HCT116 (cell line): ENCODE data around the gene PLCB1. TPM values are rescaled to one million over a fixed set of nuclear protein-coding genes. Genes with fewer than 3 reads are reported as not detected.

ENCODE experiments used
- ATAC-seq: fragments of 200-7000 bp; cut with Tn5 transposase; 2 replicates; pipeline ENCODE4 v1.9.1; 2020; ENCODE audit warnings: mild to moderate bottlenecking, moderate library complexity
- BruUV-seq: library from RNA; stranded (reverse); fragments of 400-500 nt; replicated peaks from 2 replicates; lab custom pipeline; 2021; lab: Mats Ljungman, UMichigan
- CTCF ChIA-PET: fragments of 300-600 bp; sonication (Branson Sonifier 250); formaldehyde crosslinking; loops from one replicate; lab custom pipeline; 2021; ENCODE audit warnings: antibody characterized with exemption; lab: Charles Lee
- POLR2A ChIA-PET: fragments of 300-600, 350-600 bp; sonication (Branson Sonifier 250); formaldehyde crosslinking; loops from one replicate; lab custom pipeline; 2021; ENCODE audit warnings: antibody characterized with exemption; lab: Charles Lee
- RAD21 ChIA-PET, 2 experiments: fragments of 300-600 bp; sonication (Branson Sonifier 250); formaldehyde crosslinking; loops; one replicate each; lab custom pipeline; 2023; ENCODE audit warnings: low total read pairs in 2 of 2; ENCODE audit not compliant: uncharacterized antibody in 2 of 2, unreplicated experiment in 2 of 2, low non-redundant PET in 1 of 2; lab: Charles Lee
- DNase-seq: peaks from one replicate; pipeline ENCODE4 v3.0.0-alpha.2; 2010; ENCODE audit warnings: low read depth, low spot score
- H2AFZ ChIP-seq: fragments of 200-600 bp; shearing (Covaris generic), sonication (generic); 2 replicates; pipeline ENCODE4 v1.6.1; 2017; ENCODE audit warnings: low read depth, mixed run types, mixed read lengths, antibody characterized with exemption, low read length; ENCODE audit not compliant: poor library complexity, severe bottlenecking
- H3K27ac ChIP-seq: 2 replicates; pipeline ENCODE4 v1.5.1; 2012; ENCODE audit warnings: low read depth, low read length
- H3K27me3 ChIP-seq: fragments of 200-600 bp; sonication (generic); 2 replicates; pipeline ENCODE4 v1.6.1; 2016; ENCODE audit warnings: mixed run types, low read length, mixed read lengths; ENCODE audit not compliant: insufficient read depth
- H3K36me3 ChIP-seq, 2 experiments: fragments of 200-500 bp in 1 of 2; fragments of 200-600 bp in 1 of 2; sonication (Bioruptor generic) in 1 of 2; sonication (generic) in 1 of 2; 2 replicates each; pipeline versions ENCODE4 v1.5.1 to v1.6.1; 2014 to 2016; ENCODE audit warnings: low read length in 2 of 2, inconsistent platforms in 1 of 2, mixed read lengths in 1 of 2, mixed run types in 1 of 2; ENCODE audit not compliant: insufficient read depth in 2 of 2, control insufficient read depth in 1 of 2
- H3K4me1 ChIP-seq, 2 experiments: fragments of 200-600 bp in 1 of 2; sonication (generic) in 1 of 2; 2 replicates each; pipeline versions ENCODE4 v1.5.1 to v1.6.1; 2012 to 2017; ENCODE audit warnings: low read length in 2 of 2, inconsistent platforms in 1 of 2, mild to moderate bottlenecking in 1 of 2, mixed read lengths in 1 of 2, mixed run types in 1 of 2, moderate library complexity in 1 of 2; ENCODE audit not compliant: insufficient read depth in 2 of 2, control insufficient read depth in 1 of 2
- H3K4me2 ChIP-seq: fragments of 200-600 bp; sonication (generic); 2 replicates; pipeline ENCODE4 v1.6.1; 2017; ENCODE audit warnings: mixed run types, low read length, mixed read lengths
- H3K4me3 ChIP-seq, 2 experiments: fragments of 200-600 bp in 1 of 2; sonication (generic) in 1 of 2; replicated peaks in 1 of 2; 2 replicates each; pipeline ENCODE4 v1.5.1; 2011 to 2016; ENCODE audit warnings: low read length in 2 of 2, control low read depth in 1 of 2, low read depth in 1 of 2, mild to moderate bottlenecking in 1 of 2, mixed read lengths in 1 of 2, mixed run types in 1 of 2
- H3K79me2 ChIP-seq: fragments of 200-600 bp; sonication (generic); 2 replicates; pipeline ENCODE4 v1.6.1; 2017; ENCODE audit warnings: mild to moderate bottlenecking, mixed run types, low read length, moderate library complexity, mixed read lengths; ENCODE audit not compliant: insufficient read depth
- H3K9ac ChIP-seq: fragments of 200-600 bp; sonication (generic); 2 replicates; pipeline ENCODE4 v1.6.1; 2016; ENCODE audit warnings: low read length, mixed read lengths
- H3K9me2 ChIP-seq: fragments of 200-600 bp; sonication (generic), shearing (Covaris generic); 2 replicates; pipeline ENCODE4 v1.6.1; 2017; ENCODE audit warnings: mixed run types, mild to moderate bottlenecking, moderate library complexity; ENCODE audit not compliant: insufficient read depth
- H3K9me3 ChIP-seq, 2 experiments: fragments of 200-500 bp in 1 of 2; fragments of 200-600 bp in 1 of 2; sonication (Bioruptor generic) in 1 of 2; sonication (generic) in 1 of 2; 2 replicates each; pipeline ENCODE4 v1.6.1; 2014 to 2017; ENCODE audit warnings: low read length in 2 of 2, mixed read lengths in 2 of 2, inconsistent platforms in 1 of 2, low read depth in 1 of 2, mild to moderate bottlenecking in 1 of 2, mixed run types in 1 of 2, moderate library complexity in 1 of 2; ENCODE audit not compliant: control insufficient read depth in 1 of 2, insufficient read depth in 1 of 2
- H4K20me1 ChIP-seq: fragments of 200-600 bp; sonication (generic), shearing (Covaris generic); 2 replicates; pipeline ENCODE4 v1.6.1; 2017; ENCODE audit warnings: mixed run types, mild to moderate bottlenecking, moderate library complexity; ENCODE audit not compliant: insufficient read depth
- CBX3 ChIP-seq: IDR thresholded peaks from 2 replicates; pipeline ENCODE4 v1.6.1; 2012; ENCODE audit warnings: low read depth
- CEBPB ChIP-seq: IDR thresholded peaks from 2 replicates; pipeline ENCODE4 v1.6.1; 2012; ENCODE audit warnings: low read depth
- EZH2phosphoT487 ChIP-seq: fragments of 200-600 bp; IDR thresholded peaks from 2 replicates; pipeline ENCODE4 v1.6.1; 2018; ENCODE audit warnings: antibody characterized with exemption, borderline replicate concordance
- JUND ChIP-seq: IDR thresholded peaks from 2 replicates; pipeline ENCODE4 v1.6.1; 2012
- RAD21 ChIP-seq: IDR thresholded peaks from 2 replicates; pipeline ENCODE4 v1.6.1; 2012; ENCODE audit warnings: low read depth, mild to moderate bottlenecking
- REST ChIP-seq: IDR thresholded peaks from 2 replicates; pipeline ENCODE4 v1.6.1; 2012; ENCODE audit warnings: low read depth
- SIN3A ChIP-seq: IDR thresholded peaks from 2 replicates; pipeline ENCODE4 v1.6.1; 2012; ENCODE audit warnings: low read depth
- SRF ChIP-seq: IDR thresholded peaks from 2 replicates; pipeline ENCODE4 v1.6.1; 2012; ENCODE audit warnings: low read depth
- TCF7L2 ChIP-seq: IDR thresholded peaks from 2 replicates; pipeline ENCODE4 v1.7.0; 2011; ENCODE audit warnings: borderline replicate concordance, inconsistent platforms; ENCODE audit not compliant: insufficient read depth, insufficient read length; ENCODE audit errors: extremely low read depth
- ZFX ChIP-seq: fragments of 450-650 bp; IDR thresholded peaks from 2 replicates; pipeline ENCODE4 v1.6.1; 2017
- intact Hi-C: fragments of 100-400 bp; cut with micrococcal nuclease; formaldehyde crosslinking; loops from 2 replicates; pipeline ENCODE4 v1.10.0; 2022
- total RNA-seq: library from RNA; stranded (reverse); gene quantifications from one replicate; pipeline ENCODE4 v1.2.1, GENCODE V29; 2021; ENCODE audit not compliant: unreplicated experiment
- TF ChIP-seq, protein P1 (sequence below): IDR thresholded peaks from 2 replicates; pipeline ENCODE4 v1.6.1; 2011; ENCODE audit warnings: mild to moderate bottlenecking, low read length, moderate library complexity; ENCODE audit not compliant: insufficient replicate concordance; ENCODE audit errors: extremely low read depth
- TF ChIP-seq, protein P2 (sequence below): IDR thresholded peaks from 2 replicates; pipeline ENCODE4 v1.6.1; 2012

The PLCB1 gene
- total RNA-seq, 1 experiment from 2014 or later: 15.8 TPM

GRCh38 chr20:8914421-8914820, 782.4 kb downstream of the PLCB1 start:
- H3K4me1 ChIP-seq: no peaks in the 10 kb centered on the region
- ATAC-seq: no peak
- H3K4me2 ChIP-seq: no peak overlapping the region
- POLR2A ChIA-PET: no interaction called here
- H4K20me1 ChIP-seq: no peaks in the 10 kb centered on the region
- no peaks in the 10 kb centered on the region for H3K27me3 ChIP-seq
- intact Hi-C loops: no loop called here
- RAD21 ChIA-PET: no interaction called here
- CTCF ChIA-PET: no interaction called here
- no peak overlapping the region for H3K27ac ChIP-seq
- no peak overlapping the region for H2AFZ ChIP-seq
- DNase-seq: no peak
- H3K79me2 ChIP-seq: no peaks in the 10 kb centered on the region
- H3K36me3 ChIP-seq: no peaks in the 10 kb centered on the region
- no peaks in the 10 kb centered on the region for H3K9me2 ChIP-seq
- no peak overlapping the region for H3K4me3 ChIP-seq
- no peak for TF ChIP-seq JUND
- TF ChIP-seq, protein P1, sequence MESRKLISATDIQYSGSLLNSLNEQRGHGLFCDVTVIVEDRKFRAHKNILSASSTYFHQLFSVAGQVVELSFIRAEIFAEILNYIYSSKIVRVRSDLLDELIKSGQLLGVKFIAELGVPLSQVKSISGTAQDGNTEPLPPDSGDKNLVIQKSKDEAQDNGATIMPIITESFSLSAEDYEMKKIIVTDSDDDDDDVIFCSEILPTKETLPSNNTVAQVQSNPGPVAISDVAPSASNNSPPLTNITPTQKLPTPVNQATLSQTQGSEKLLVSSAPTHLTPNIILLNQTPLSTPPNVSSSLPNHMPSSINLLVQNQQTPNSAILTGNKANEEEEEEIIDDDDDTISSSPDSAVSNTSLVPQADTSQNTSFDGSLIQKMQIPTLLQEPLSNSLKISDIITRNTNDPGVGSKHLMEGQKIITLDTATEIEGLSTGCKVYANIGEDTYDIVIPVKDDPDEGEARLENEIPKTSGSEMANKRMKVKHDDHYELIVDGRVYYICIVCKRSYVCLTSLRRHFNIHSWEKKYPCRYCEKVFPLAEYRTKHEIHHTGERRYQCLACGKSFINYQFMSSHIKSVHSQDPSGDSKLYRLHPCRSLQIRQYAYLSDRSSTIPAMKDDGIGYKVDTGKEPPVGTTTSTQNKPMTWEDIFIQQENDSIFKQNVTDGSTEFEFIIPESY: no peak
- no peak for TF ChIP-seq SIN3A
- no peak for TF ChIP-seq ZFX
- TF ChIP-seq REST: no peak
- no peak for TF ChIP-seq EZH2phosphoT487
- no peak for TF ChIP-seq TCF7L2
- no peak for TF ChIP-seq RAD21
- no peak for TF ChIP-seq SRF
- TF ChIP-seq CEBPB: no peak
- TF ChIP-seq CBX3: no peak
- TF ChIP-seq, protein P2, sequence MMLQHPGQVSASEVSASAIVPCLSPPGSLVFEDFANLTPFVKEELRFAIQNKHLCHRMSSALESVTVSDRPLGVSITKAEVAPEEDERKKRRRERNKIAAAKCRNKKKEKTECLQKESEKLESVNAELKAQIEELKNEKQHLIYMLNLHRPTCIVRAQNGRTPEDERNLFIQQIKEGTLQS: no peak
- H3K9me3 ChIP-seq: no peaks in the 10 kb centered on the region
- no TSS peak for BruUV-seq
- no peak overlapping the region for H3K9ac ChIP-seq
